GM23338 (cell line): ENCODE measurements around the gene DOCK11.

Experiments
- CTCF ChIP-seq, 2 experiments: fragments of 200-600 bp in 1 of 2; sonication (generic) in 1 of 2; conservative IDR thresholded peaks; 2 replicates each; pipeline versions ENCODE4 v1.5.1 to v1.6.1; 2016 to 2017; ENCODE audit warnings: antibody characterized with exemption in 2 of 2, low read depth in 2 of 2, mild to moderate bottlenecking in 2 of 2, moderate library complexity in 1 of 2
- EZH2 ChIP-seq: fragments of 200-600 bp; sonication (generic); IDR thresholded peaks from one replicate; pipeline ENCODE4 v1.8.0; 2017; ENCODE audit warnings: antibody characterized with exemption, mild to moderate bottlenecking, low read depth; ENCODE audit not compliant: unreplicated experiment
- EZH2phosphoT487 ChIP-seq: fragments of 200-600 bp; sonication (generic); IDR thresholded peaks from one replicate; pipeline ENCODE4 v1.8.1; 2018; ENCODE audit warnings: antibody characterized with exemption; ENCODE audit not compliant: unreplicated experiment
- POLR2AphosphoS5 ChIP-seq: IDR thresholded peaks from 2 replicates; pipeline ENCODE4 v1.6.1; 2016; ENCODE audit warnings: antibody characterized with exemption, low read depth
- ZNF331 ChIP-seq: fragments of 250-450 bp; sonication (Bioruptor Pico); IDR thresholded peaks from 2 replicates; pipeline ENCODE4 v1.5.0; 2020; ENCODE audit warnings: low read depth, mild to moderate bottlenecking, moderate library complexity

- TF ChIP-seq EZH2phosphoT487 (no peak), CTCF (conservative IDR thresholded peaks at IDR 0.05; ENCODE audit: low read depth in 2 of 2) (no peak), POLR2AphosphoS5 (no peak), EZH2 (no peak), ZNF331 (CRISPR knock-in tag) (no peak)
Measured at GRCh38 chrX:118553042-118553710, 57.6 kb downstream of the DOCK11 start.
